ENCODE measurements around the gene KRTAP2-2. TPM values are rescaled to one million over a fixed set of nuclear protein-coding genes. Genes with fewer than 3 reads are reported as not detected.
"Not testable (repeated sequence)": the region's sequence is repeated elsewhere in the genome, so short reads cannot be mapped to it uniquely, and the experiment has no call there.

KRTAP2-2 gene
- total RNA-seq: not detected

- not testable (repeated sequence) for ATAC-seq (replicated peaks in 1 of 2); H3K36me3 Mint-ChIP-seq (ENCODE audit: insufficient read depth in 2 of 2); H3K9me3 Mint-ChIP-seq; H3K27ac Mint-ChIP-seq; DNase-seq; H3K4me3 Mint-ChIP-seq; H3K4me1 Mint-ChIP-seq (ENCODE audit: low read depth)
- H3K27me3 Mint-ChIP-seq (ENCODE audit: low read depth): peaks cover 25% of the 10 kb centered on the region
These were observed at the start of gene KRTAP2-2 for GRCh38 chr17:41055130-41055529. Gene KRTAP2-2 (minus strand): TSS chr17:41055230. CDS start chr17:41055211, 19 bp downstream.

GRCh38 chr17:41104386-41105038, 49.5 kb upstream of the KRTAP2-2 start:
- H3K4me3 Mint-ChIP-seq; H3K36me3 Mint-ChIP-seq (ENCODE audit: insufficient read depth in 2 of 2); H3K27ac Mint-ChIP-seq; H3K4me1 Mint-ChIP-seq (ENCODE audit: low read depth); H3K9me3 Mint-ChIP-seq; DNase-seq: not testable (repeated sequence)
- peak in 1 of 2 donors; percentile 38 for ATAC-seq (replicated peaks in 1 of 2)
- peaks cover 11% of the 10 kb centered on the region for H3K27me3 Mint-ChIP-seq (ENCODE audit: low read depth)

- H3K27ac Mint-ChIP-seq: no peak overlapping the region
- no peak overlapping the region for H3K4me3 Mint-ChIP-seq
- no peaks in the 10 kb centered on the region for H3K9me3 Mint-ChIP-seq
- no peaks in the 10 kb centered on the region for H3K36me3 Mint-ChIP-seq (ENCODE audit: insufficient read depth in 2 of 2)
- peaks cover 11% of the 10 kb centered on the region for H3K27me3 Mint-ChIP-seq (ENCODE audit: low read depth)
- DNase-seq (no peak), ATAC-seq (replicated peaks in 1 of 2) (no peak)
- H3K4me1 Mint-ChIP-seq (ENCODE audit: low read depth): peaks cover 7% of the 10 kb centered on the region
These were observed 48.9 kb upstream of the KRTAP2-2 start for GRCh38 chr17:41103896-41104295.

- no peaks in the 10 kb centered on the region for H3K36me3 Mint-ChIP-seq (ENCODE audit: insufficient read depth in 2 of 2)
- no peaks in the 10 kb centered on the region for H3K9me3 Mint-ChIP-seq
- DNase-seq (no peak), ATAC-seq (replicated peaks in 1 of 2) (no peak)
- peaks cover 17% of the 10 kb centered on the region for H3K27me3 Mint-ChIP-seq (ENCODE audit: low read depth)
- peaks cover 7% of the 10 kb centered on the region for H3K4me1 Mint-ChIP-seq (ENCODE audit: low read depth)
- no peak within 1 kb of the TSS for H3K27ac Mint-ChIP-seq
- no peak within 1 kb of the TSS for H3K4me3 Mint-ChIP-seq
These were observed 46.7 kb upstream of the KRTAP2-2 start, which contains the start of gene KRTAP4-16 for GRCh38 chr17:41101586-41102259. Gene KRTAP4-16 (minus strand): TSS chr17:41102209. CDS start chr17:41102209, 0 bp downstream.

- not testable (repeated sequence) for H3K36me3 Mint-ChIP-seq (ENCODE audit: insufficient read depth in 2 of 2); H3K4me1 Mint-ChIP-seq (ENCODE audit: low read depth); H3K9me3 Mint-ChIP-seq; ATAC-seq (replicated peaks in 1 of 2); H3K4me3 Mint-ChIP-seq; DNase-seq; H3K27ac Mint-ChIP-seq
- peaks cover 17% of the 10 kb centered on the region for H3K27me3 Mint-ChIP-seq (ENCODE audit: low read depth)
These were observed 44.9 kb upstream of the KRTAP2-2 start for GRCh38 chr17:41099682-41100480.

- Mint-ChIP-seq H3K27ac (no peak overlapping the region), H3K4me3 (no peak overlapping the region), H3K27me3 (ENCODE audit: low read depth) (peaks cover 17% of the 10 kb centered on the region), H3K9me3 (no peaks in the 10 kb centered on the region), H3K36me3 (ENCODE audit: insufficient read depth in 2 of 2) (no peaks in the 10 kb centered on the region), H3K4me1 (ENCODE audit: low read depth) (peaks cover 7% of the 10 kb centered on the region)
- DNase-seq: no peak
- ATAC-seq (replicated peaks in 1 of 2): no peak
These were observed 43.5 kb upstream of the KRTAP2-2 start for GRCh38 chr17:41098481-41098880.

- Mint-ChIP-seq H3K27ac (peak within 1 kb of the TSS; percentile 24), H3K4me1 (ENCODE audit: low read depth) (peaks cover 7% of the 10 kb centered on the region), H3K36me3 (ENCODE audit: insufficient read depth in 2 of 2) (no peaks in the 10 kb centered on the region), H3K4me3 (no peak within 1 kb of the TSS), H3K27me3 (ENCODE audit: low read depth) (peaks cover 17% of the 10 kb centered on the region), H3K9me3 (no peaks in the 10 kb centered on the region)
- no peak for DNase-seq
- ATAC-seq (replicated peaks in 1 of 2): no peak
These were observed 43.0 kb upstream of the KRTAP2-2 start, which contains the start of gene KRTAP4-8 for GRCh38 chr17:41098042-41098441. Gene KRTAP4-8 (minus strand): TSS chr17:41098142. CDS start chr17:41098084, 58 bp downstream.

GRCh38 chr17:41096055-41096454, 41.0 kb upstream of the KRTAP2-2 start:
- DNase-seq (no peak), ATAC-seq (replicated peaks in 1 of 2) (no peak)
- H3K4me1 Mint-ChIP-seq (ENCODE audit: low read depth): peaks cover 7% of the 10 kb centered on the region
- no peak overlapping the region for H3K4me3 Mint-ChIP-seq
- H3K27me3 Mint-ChIP-seq (ENCODE audit: low read depth): peaks cover 17% of the 10 kb centered on the region
- no peaks in the 10 kb centered on the region for H3K36me3 Mint-ChIP-seq (ENCODE audit: insufficient read depth in 2 of 2)
- H3K9me3 Mint-ChIP-seq: no peaks in the 10 kb centered on the region
- no peak overlapping the region for H3K27ac Mint-ChIP-seq

GRCh38 chr17:41088760-41089352, 33.8 kb upstream of the KRTAP2-2 start:
- H3K9me3 Mint-ChIP-seq; ATAC-seq (replicated peaks in 1 of 2); DNase-seq: not testable (repeated sequence)

GRCh38 chr17:41084100-41084856, 29.2 kb upstream of the KRTAP2-2 start, which contains the start of gene KRTAP4-7:
Gene KRTAP4-7 (plus strand): TSS chr17:41084150. CDS start chr17:41084207, 57 bp downstream.
- not testable (repeated sequence) for H3K4me3 Mint-ChIP-seq; H3K9me3 Mint-ChIP-seq; H3K4me1 Mint-ChIP-seq (ENCODE audit: low read depth); ATAC-seq (replicated peaks in 1 of 2); H3K27ac Mint-ChIP-seq; H3K36me3 Mint-ChIP-seq (ENCODE audit: insufficient read depth in 2 of 2); DNase-seq
- peaks cover 10% of the 10 kb centered on the region for H3K27me3 Mint-ChIP-seq (ENCODE audit: low read depth)

More at GRCh38 chr17:41088760-41089352, 33.8 kb upstream of the KRTAP2-2 start:
- H3K4me3 Mint-ChIP-seq; H3K4me1 Mint-ChIP-seq (ENCODE audit: low read depth); H3K36me3 Mint-ChIP-seq (ENCODE audit: insufficient read depth in 2 of 2); H3K27me3 Mint-ChIP-seq (ENCODE audit: low read depth); H3K27ac Mint-ChIP-seq: not testable (repeated sequence)

GRCh38 chr17:41083427-41083826, 28.4 kb upstream of the KRTAP2-2 start:
- not testable (repeated sequence) for DNase-seq; H3K4me1 Mint-ChIP-seq (ENCODE audit: low read depth); H3K36me3 Mint-ChIP-seq (ENCODE audit: insufficient read depth in 2 of 2); H3K27ac Mint-ChIP-seq; H3K4me3 Mint-ChIP-seq; ATAC-seq (replicated peaks in 1 of 2); H3K9me3 Mint-ChIP-seq
- H3K27me3 Mint-ChIP-seq (ENCODE audit: low read depth): peaks cover 10% of the 10 kb centered on the region

GRCh38 chr17:41082626-41083025, 27.6 kb upstream of the KRTAP2-2 start:
- ATAC-seq (replicated peaks in 1 of 2) (no peak), DNase-seq (no peak)
- Mint-ChIP-seq H3K36me3 (ENCODE audit: insufficient read depth in 2 of 2) (no peaks in the 10 kb centered on the region), H3K4me3 (no peak overlapping the region), H3K27ac (no peak overlapping the region), H3K4me1 (ENCODE audit: low read depth) (no peaks in the 10 kb centered on the region), H3K9me3 (no peaks in the 10 kb centered on the region), H3K27me3 (ENCODE audit: low read depth) (peaks cover 10% of the 10 kb centered on the region)
